ENCODE measurements around the gene BTBD18. TPM values are rescaled to one million over a fixed set of nuclear protein-coding genes. Genes with fewer than 3 reads are reported as not detected.

Gene BTBD18
- total RNA-seq, 4 donors from 2014 or later: not detected

DNA sequence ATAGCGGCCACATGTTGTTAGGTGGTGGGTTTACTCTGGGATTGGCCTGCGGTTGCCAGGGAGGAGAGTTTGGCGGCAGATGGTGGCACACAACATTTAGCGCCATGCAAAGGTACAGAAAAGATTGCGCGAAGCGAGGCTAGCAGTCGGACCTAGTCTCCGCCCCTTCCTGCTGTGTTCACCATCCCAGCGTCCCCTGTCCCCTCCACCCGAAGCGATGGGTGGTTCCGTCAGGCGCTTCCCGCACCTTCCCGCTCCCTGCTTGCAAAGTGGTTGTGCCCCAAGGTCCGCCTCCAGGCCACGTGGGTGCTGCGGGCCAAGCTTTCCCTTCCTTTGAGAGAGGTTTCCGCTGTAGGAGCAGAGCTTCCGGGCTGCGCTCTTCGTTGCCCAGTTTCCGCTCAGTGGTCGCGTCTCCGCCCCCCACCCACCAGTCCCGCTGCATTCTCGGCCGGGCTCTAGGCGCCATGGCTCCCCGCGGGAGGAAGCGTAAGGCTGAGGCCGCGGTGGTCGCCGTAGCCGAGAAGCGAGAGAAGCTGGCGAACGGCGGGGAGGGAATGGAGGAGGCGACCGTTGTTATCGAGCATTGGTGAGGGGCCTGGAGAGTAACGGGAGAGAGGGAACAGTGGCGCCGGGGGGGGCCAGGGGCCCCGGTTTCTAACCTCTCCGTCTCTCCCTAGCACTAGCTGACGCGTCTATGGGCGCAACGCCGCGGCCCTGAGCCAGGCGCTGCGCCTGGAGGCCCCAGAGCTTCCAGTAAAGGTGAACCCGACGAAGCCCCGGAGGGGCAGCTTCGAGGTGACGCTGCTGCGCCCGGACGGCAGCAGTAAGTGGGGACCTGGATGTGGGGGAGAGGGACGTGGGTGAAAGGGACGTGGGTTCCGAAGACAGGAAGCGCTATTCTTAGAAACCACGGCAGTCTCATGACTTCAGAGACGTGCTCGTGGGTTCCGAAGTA lies 10.2 kb downstream of the BTBD18 start, which contains the start of gene SELENOH:
Gene SELENOH (plus strand): TSS at position 360 of the 955 bp plus-strand sequence. CDS start 105 bp downstream, at position 465.
- intact Hi-C loops (cut with DNase I; ENCODE audit: low total_unique reads) (loop anchor here (1.0 to 10.0 kb wide), 5 partner anchors 21 to 417 kb away; partner anchors contain the start of genes MED19, TMX2 and TNKS1BP1), in situ Hi-C loops (cut with MboI; ENCODE audit: low sequenced_read_pairs in 4 of 4) (loop anchor here in 1 of 4 donors (10.0 kb wide), 1 partner anchor 63 kb away; no protein-coding TSS in a partner anchor)
- no peaks in the 10 kb centered on the region for H3K27me3 ChIP-seq
- H3K4me1 ChIP-seq: peaks cover 15 to 17% of the 10 kb centered on the region in 2 donors
- DNase-seq: peak; percentile 95 to 96
- ATAC-seq: peak; percentile 95 to 97
- H3K27ac ChIP-seq: peak within 1 kb of the TSS; percentile 94 to 99 (median 98)
- peak within 1 kb of the TSS; percentile 77 to 100 (median 90) for H3K4me3 ChIP-seq
- H3K9me3 ChIP-seq: no peaks in the 10 kb centered on the region
- TF ChIP-seq, protein P1, sequence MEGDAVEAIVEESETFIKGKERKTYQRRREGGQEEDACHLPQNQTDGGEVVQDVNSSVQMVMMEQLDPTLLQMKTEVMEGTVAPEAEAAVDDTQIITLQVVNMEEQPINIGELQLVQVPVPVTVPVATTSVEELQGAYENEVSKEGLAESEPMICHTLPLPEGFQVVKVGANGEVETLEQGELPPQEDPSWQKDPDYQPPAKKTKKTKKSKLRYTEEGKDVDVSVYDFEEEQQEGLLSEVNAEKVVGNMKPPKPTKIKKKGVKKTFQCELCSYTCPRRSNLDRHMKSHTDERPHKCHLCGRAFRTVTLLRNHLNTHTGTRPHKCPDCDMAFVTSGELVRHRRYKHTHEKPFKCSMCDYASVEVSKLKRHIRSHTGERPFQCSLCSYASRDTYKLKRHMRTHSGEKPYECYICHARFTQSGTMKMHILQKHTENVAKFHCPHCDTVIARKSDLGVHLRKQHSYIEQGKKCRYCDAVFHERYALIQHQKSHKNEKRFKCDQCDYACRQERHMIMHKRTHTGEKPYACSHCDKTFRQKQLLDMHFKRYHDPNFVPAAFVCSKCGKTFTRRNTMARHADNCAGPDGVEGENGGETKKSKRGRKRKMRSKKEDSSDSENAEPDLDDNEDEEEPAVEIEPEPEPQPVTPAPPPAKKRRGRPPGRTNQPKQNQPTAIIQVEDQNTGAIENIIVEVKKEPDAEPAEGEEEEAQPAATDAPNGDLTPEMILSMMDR (IDR thresholded peaks at IDR 0.05 in 4 of 5, conservative IDR thresholded peaks at IDR 0.05 in 1 of 5): no peak
- TF ChIP-seq POLR2A (IDR thresholded peaks at IDR 0.05): peak; percentile 84
- H3K36me3 ChIP-seq: peaks cover 0 to 34% of the 10 kb centered on the region in 2 donors

DNA sequence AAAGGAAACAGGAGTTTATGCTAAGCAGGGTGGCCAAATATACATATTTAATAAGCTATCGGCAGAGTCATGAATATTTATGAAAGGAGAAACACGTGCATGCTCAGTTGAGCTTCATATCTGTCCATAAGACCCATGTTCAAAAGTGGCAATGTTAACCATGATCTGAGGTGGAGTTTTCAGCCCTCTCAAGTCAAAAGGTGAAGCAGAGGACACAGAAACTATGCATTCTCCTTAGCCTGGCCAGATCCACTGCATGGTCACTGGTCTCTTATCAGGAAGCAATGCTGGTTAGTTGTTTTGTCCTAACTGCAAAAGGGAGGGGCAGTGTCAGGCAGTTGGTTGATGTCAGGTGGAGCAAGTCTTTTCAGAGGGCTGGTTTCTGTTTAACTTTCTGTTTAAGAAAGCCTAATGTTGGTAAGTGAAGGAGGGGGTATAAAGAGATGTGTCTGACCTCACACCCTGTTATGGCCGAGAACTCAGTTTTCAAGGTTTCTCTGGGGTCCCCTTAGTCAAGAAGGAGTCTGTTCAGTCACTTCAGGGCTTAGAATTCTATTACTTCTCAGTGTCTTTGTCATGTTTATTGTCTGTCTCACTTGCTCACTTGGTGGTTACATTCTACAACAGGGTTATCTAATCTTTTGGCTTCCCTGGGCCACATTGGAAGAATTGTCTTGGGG lies 15.9 kb downstream of the BTBD18 start:
- H3K4me1 ChIP-seq: peaks cover 0 to 3% of the 10 kb centered on the region in 2 donors
- TF ChIP-seq, protein P1 (IDR thresholded peaks at IDR 0.05 in 4 of 5, conservative IDR thresholded peaks at IDR 0.05 in 1 of 5): no peak
- no peak for TF ChIP-seq POLR2A (IDR thresholded peaks at IDR 0.05)
- H3K9me3 ChIP-seq: no peaks in the 10 kb centered on the region
- intact Hi-C loops (cut with DNase I; ENCODE audit: low total_unique reads): no loop called here
- H3K4me3 ChIP-seq: no peak overlapping the region
- peaks cover 0 to 17% of the 10 kb centered on the region in 2 donors for H3K36me3 ChIP-seq
- no peak overlapping the region for H3K27ac ChIP-seq
- DNase-seq: no peak
- ATAC-seq: no peak
- in situ Hi-C loops (cut with MboI; ENCODE audit: low sequenced_read_pairs in 4 of 4): no loop called here
- no peaks in the 10 kb centered on the region for H3K27me3 ChIP-seq

DNA sequence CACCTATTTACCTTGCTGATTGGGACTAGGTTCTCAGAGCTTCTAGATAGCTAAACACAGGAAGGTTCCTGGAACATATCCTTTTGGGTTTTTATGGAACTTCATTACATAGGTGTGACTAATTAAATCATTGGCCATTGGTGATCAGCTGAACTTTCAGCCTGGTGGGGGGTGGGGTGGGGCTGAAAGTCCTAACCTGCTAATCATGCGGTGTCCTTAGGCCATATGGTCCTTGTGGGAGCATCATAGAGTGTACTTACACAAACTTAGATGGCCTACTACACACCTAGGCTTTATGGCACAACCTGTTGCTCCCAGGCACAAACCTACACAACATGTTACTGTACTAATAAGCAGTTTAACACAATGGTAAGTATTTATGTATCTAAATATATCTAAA lies 19.0 kb downstream of the BTBD18 start:
- in situ Hi-C loops (cut with MboI; ENCODE audit: low sequenced_read_pairs in 4 of 4): no loop called here

DNA sequence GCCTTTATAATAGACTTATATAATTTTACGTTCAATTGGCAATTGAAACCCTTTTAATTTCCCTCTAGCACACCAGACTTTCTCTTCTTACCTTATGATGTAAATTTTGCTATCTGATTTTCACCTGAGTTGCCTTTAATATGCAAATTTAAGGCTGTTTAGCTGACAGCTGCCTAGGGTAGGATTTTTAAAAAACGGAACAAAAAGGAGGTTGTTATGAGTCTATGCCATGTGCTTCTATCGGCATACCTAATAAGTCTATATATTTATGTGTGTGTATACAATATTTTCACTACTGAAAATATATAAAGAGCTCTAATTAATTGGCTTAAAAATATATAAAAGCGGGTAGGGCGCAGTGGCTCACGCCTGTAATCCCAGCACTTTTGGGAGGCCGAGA lies 22.1 kb downstream of the BTBD18 start:
- no peak overlapping the region for H3K27ac ChIP-seq
- no peaks in the 10 kb centered on the region for H3K36me3 ChIP-seq
- H3K4me3 ChIP-seq: no peak overlapping the region
- TF ChIP-seq POLR2A (IDR thresholded peaks at IDR 0.05): no peak
- TF ChIP-seq, protein P1 (IDR thresholded peaks at IDR 0.05 in 4 of 5, conservative IDR thresholded peaks at IDR 0.05 in 1 of 5): no peak
- intact Hi-C loops (cut with DNase I; ENCODE audit: low total_unique reads) (no loop called here), in situ Hi-C loops (cut with MboI; ENCODE audit: low sequenced_read_pairs in 4 of 4) (no loop called here)
- DNase-seq: no peak
- no peaks in the 10 kb centered on the region for H3K4me1 ChIP-seq
- H3K27me3 ChIP-seq: no peaks in the 10 kb centered on the region
- no peaks in the 10 kb centered on the region for H3K9me3 ChIP-seq
- ATAC-seq: no peak

More for the DNA sequence above, 19.0 kb downstream of the BTBD18 start:
- ATAC-seq (no peak), DNase-seq (no peak)
- H3K27ac ChIP-seq: no peak overlapping the region
- intact Hi-C loops (cut with DNase I; ENCODE audit: low total_unique reads): no loop called here
- H3K36me3 ChIP-seq: no peaks in the 10 kb centered on the region
- no peaks in the 10 kb centered on the region for H3K9me3 ChIP-seq
- no peak overlapping the region for H3K4me3 ChIP-seq
- H3K27me3 ChIP-seq: no peaks in the 10 kb centered on the region
- no peaks in the 10 kb centered on the region for H3K4me1 ChIP-seq
- TF ChIP-seq, protein P1 (IDR thresholded peaks at IDR 0.05 in 4 of 5, conservative IDR thresholded peaks at IDR 0.05 in 1 of 5): no peak
- TF ChIP-seq POLR2A (IDR thresholded peaks at IDR 0.05): no peak
